Suprapubic skin (tissue), 4 donors: Measurements from ENCODE around the gene KCTD3. TPM values are rescaled to one million over a fixed set of nuclear protein-coding genes. Genes with fewer than 3 reads are reported as not detected.

Source experiments
- DNase-seq, 2 donors: peaks; one replicate each; pipeline ENCODE4 v3.0.0-alpha.2; 2019; ENCODE audit warnings: low spot score in 2 of 2
- H3K27ac ChIP-seq: fragments of 200-600 bp; sonication (generic); one replicate; pipeline ENCODE4 v1.5.1; 2019
- H3K27me3 ChIP-seq: fragments of 200-600 bp; sonication (generic); one replicate; pipeline ENCODE4 v1.5.1; 2019
- H3K36me3 ChIP-seq: fragments of 200-600 bp; sonication (generic); one replicate; pipeline ENCODE4 v1.5.1; 2019
- H3K4me1 ChIP-seq: fragments of 200-600 bp; sonication (generic); one replicate; pipeline ENCODE4 v1.5.1; 2019
- H3K4me3 ChIP-seq: fragments of 200-600 bp; sonication (generic); one replicate; pipeline ENCODE4 v1.5.1; 2019; ENCODE audit warnings: mild to moderate bottlenecking
- H3K9me3 ChIP-seq: fragments of 200-600 bp; sonication (generic); one replicate; pipeline ENCODE4 v1.5.1; 2019
- CTCF ChIP-seq, 2 donors: fragments of 200-600 bp in 1 of 2; fragments of 450-650 bp in 1 of 2; sonication (generic) in 1 of 2; IDR thresholded peaks; one replicate each; pipeline ENCODE4 v1.5.1; 2016 to 2019; ENCODE audit warnings: antibody characterized with exemption in 2 of 2, mild to moderate bottlenecking in 1 of 2, moderate library complexity in 1 of 2
- EP300 ChIP-seq: sonication (generic); formaldehyde crosslinking; IDR thresholded peaks from one replicate; pipeline ENCODE4 v1.6.1; 2017; ENCODE audit warnings: antibody characterized with exemption
- POLR2A ChIP-seq, 2 donors: fragments of 450-650 bp; IDR thresholded peaks; one replicate each; pipeline ENCODE4 v1.6.1; 2017; ENCODE audit warnings: antibody characterized with exemption in 2 of 2, mild to moderate bottlenecking in 2 of 2, moderate library complexity in 2 of 2
- POLR2AphosphoS5 ChIP-seq, 3 donors: sonication (generic); formaldehyde crosslinking; IDR thresholded peaks; one replicate each; pipeline ENCODE4 v1.6.1; 2017; ENCODE audit warnings: antibody characterized with exemption in 3 of 3
- WGBS: methylation state at CpG from one replicate; pipeline ENCODE4 v1.1.5; 2018; 5-methylcytosine and 5-hydroxymethylcytosine counted together
- total RNA-seq, 4 donors: library from RNA; depleted of rRNA; stranded (reverse); fragments of >200 nt; gene quantifications; one replicate each; pipeline ENCODE4 v1.1.0, GENCODE V29; 2016

Gene KCTD3
- total RNA-seq = 10 to 100 TPM; 25.6 to 50.2 (median 33.9) TPM

- 7% methylated on average over 42 of the region's 44 CpGs for WGBS
- Histone ChIP-seq H3K9me3 (no peaks in the 10 kb centered on the region), H3K4me1 (peaks cover 41% of the 10 kb centered on the region), H3K36me3 (no peaks in the 10 kb centered on the region), H3K4me3 (peak within 1 kb of the TSS; percentile 87), H3K27me3 (no peaks in the 10 kb centered on the region), H3K27ac (peak within 1 kb of the TSS; percentile 97)
- TF ChIP-seq EP300 (no peak), POLR2AphosphoS5 (IDR thresholded peaks at IDR 0.05) (peak in 2 of 3 donors; percentile 26 to 88), POLR2A (IDR thresholded peaks at IDR 0.05) (no peak)
- peak; percentile 82 to 87 for DNase-seq
Observed at GRCh38 chr1:215566556-215567490, at the start of gene KCTD3. Gene KCTD3, plus strand, starts transcription at chr1:215567304. Its CDS starts 382 bp downstream, at chr1:215567686.

GRCh38 chr1:215517441-215517891, 49.6 kb upstream of the KCTD3 start:
- Histone ChIP-seq H3K36me3 (no peaks in the 10 kb centered on the region), H3K9me3 (peaks cover 6% of the 10 kb centered on the region), H3K27ac (peak overlapping the region; percentile 2), H3K27me3 (no peaks in the 10 kb centered on the region), H3K4me1 (no peaks in the 10 kb centered on the region), H3K4me3 (no peak overlapping the region)
- TF ChIP-seq POLR2AphosphoS5 (IDR thresholded peaks at IDR 0.05) (no peak), EP300 (no peak), POLR2A (IDR thresholded peaks at IDR 0.05) (no peak), CTCF (IDR thresholded peaks at IDR 0.05) (no peak)
- 57% methylated on average over 4 of the region's 4 CpGs for WGBS
- no peak for DNase-seq

GRCh38 chr1:215518594-215518993, 48.5 kb upstream of the KCTD3 start:
- DNase-seq = no peak
- Histone ChIP-seq H3K36me3 (no peaks in the 10 kb centered on the region), H3K4me1 (no peaks in the 10 kb centered on the region), H3K9me3 (no peaks in the 10 kb centered on the region), H3K27me3 (no peaks in the 10 kb centered on the region), H3K27ac (no peak overlapping the region), H3K4me3 (no peak overlapping the region)
- 66% methylated on average over 2 of the region's 2 CpGs for WGBS
- TF ChIP-seq POLR2A (IDR thresholded peaks at IDR 0.05) (no peak), CTCF (IDR thresholded peaks at IDR 0.05) (no peak), EP300 (no peak), POLR2AphosphoS5 (IDR thresholded peaks at IDR 0.05) (no peak)

- no peak for DNase-seq
- Histone ChIP-seq H3K4me1 (no peaks in the 10 kb centered on the region), H3K27ac (no peak overlapping the region), H3K4me3 (no peak overlapping the region), H3K27me3 (no peaks in the 10 kb centered on the region), H3K36me3 (no peaks in the 10 kb centered on the region), H3K9me3 (no peaks in the 10 kb centered on the region)
- TF ChIP-seq POLR2AphosphoS5 (IDR thresholded peaks at IDR 0.05) = no peak
- TF ChIP-seq POLR2A (IDR thresholded peaks at IDR 0.05) = no peak
- TF ChIP-seq CTCF (IDR thresholded peaks at IDR 0.05) = no peak
- no peak for TF ChIP-seq EP300
- 79% methylated on average over 3 of the region's 3 CpGs for WGBS
Observed at GRCh38 chr1:215521279-215521678, 45.8 kb upstream of the KCTD3 start.

GRCh38 chr1:215523128-215523861, 43.8 kb upstream of the KCTD3 start:
- H3K36me3 ChIP-seq = no peaks in the 10 kb centered on the region
- no peaks in the 10 kb centered on the region for H3K27me3 ChIP-seq
- DNase-seq = no peak
- H3K9me3 ChIP-seq = no peaks in the 10 kb centered on the region
- WGBS = 61% methylated on average over 8 of the region's 8 CpGs
- H3K27ac ChIP-seq = no peak overlapping the region
- TF ChIP-seq POLR2AphosphoS5 (IDR thresholded peaks at IDR 0.05) (no peak), CTCF (IDR thresholded peaks at IDR 0.05) (no peak), EP300 (no peak)
- H3K4me3 ChIP-seq = no peak overlapping the region
- no peaks in the 10 kb centered on the region for H3K4me1 ChIP-seq
